HG03520 (cell line): ENCODE results near the gene THSD4.
"Not testable (repeated sequence)": the region's sequence is repeated elsewhere in the genome, so short reads cannot be mapped to it uniquely, and the experiment has no call there.

Experiments
- ATAC-seq: cut with Tn5 transposase; IDR thresholded peaks from one replicate; pipeline ENCODE4 v1.9.1; 2021; ENCODE audit warnings: mild to moderate bottlenecking, moderate library complexity; ENCODE audit not compliant: unreplicated experiment

THSD4 gene

DNA sequence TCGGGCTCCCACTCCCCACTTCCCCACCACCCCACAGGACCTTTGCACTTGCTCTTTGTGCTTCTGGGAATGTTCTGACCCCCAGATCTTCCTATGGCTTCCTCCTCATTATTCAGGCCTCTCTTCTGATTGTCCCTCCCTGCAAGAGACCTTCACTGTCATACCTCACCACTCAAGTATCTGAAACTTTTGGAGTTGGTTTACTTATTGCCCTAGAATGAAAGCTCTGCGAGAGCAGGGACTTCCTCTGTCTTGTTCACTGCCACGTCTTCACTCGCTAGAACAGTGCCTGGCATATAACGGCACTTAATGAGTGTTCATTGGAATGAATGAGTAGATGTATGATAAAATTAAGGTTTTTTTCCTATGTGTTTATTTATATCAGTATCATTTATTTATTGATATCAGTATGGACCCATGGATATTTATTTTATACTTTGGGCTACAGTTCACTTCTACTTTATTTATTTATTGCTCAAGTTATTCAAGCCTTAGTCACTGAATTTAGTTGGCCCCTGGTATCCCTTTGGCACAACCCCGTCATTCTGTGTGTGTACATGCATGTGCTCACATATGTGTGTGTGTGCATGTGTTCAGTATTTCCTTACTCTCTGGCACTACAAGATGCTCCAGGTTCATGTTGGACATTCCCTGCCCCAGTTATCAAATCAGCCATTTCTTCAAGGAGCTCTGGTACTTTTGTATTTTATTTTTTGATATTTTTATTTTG, 197.6 kb downstream of the THSD4 start:
- ATAC-seq, result no peak

DNA sequence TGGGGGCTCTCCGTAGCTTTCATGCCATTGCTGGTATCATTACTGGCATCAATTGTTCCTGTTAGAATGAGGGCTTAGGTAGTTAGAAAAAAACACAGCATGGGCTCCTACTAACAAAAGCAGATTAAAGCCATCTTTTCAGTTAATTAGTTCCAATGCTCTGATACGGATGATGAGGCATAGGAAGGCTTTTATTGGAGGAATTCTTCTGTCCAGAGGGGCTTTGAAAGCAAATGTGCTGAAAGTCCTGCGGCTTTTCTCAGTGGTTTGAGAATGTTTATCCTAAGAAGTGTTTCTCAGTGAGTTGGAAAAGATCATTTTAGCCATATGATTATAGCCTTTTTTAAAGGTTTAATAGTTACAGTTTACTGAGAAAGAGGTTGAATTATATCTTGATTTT, 198.5 kb downstream of the THSD4 start:
- no peak for ATAC-seq

DNA sequence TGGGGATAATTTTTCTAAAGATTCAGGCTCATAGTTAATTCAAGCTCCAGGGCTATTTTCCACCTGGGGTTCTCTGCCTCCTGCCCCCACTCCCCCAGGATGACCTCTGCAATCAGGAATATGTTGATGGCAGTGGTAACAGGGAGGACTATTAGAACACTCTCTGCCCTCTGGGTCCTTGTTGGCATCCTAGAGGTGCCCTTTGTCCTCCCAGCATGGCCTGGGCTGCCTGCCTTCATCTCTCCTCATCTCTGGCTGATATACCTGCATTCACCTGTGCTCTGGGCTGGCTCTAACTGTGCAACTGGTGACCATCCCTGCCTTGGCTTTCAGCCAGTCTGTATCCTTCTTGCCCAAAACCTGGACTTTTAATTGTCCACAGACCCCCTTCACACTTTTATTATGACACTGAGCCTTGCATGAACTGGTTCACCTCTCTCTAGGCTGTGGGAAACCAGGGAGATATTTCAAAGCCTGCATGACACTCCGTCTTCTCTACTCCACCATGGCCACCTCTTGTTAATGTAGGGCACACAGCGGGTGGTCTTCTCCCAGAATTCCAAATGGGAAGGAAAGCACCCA, 199.8 kb downstream of the THSD4 start:
- no peak for ATAC-seq

DNA sequence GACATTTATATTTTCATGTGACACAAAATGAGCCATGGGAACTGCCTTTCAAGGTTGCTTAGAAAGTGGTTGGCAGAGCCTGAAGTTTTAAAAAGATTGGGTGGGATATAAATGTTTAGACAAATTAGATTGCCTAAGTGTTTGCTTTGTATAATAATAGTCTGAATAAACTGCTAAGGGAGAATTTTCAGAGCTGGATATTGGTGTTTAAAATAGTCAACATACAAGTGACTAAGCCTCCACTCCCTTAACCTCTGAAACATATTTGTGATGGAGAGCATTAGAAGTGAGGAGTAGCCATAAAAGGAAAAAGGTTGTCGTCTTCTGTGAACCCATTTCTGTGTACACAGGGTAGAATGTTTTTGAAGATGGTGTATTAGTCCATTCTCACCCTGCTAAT, 201.6 kb downstream of the THSD4 start:
- ATAC-seq, result no peak

DNA sequence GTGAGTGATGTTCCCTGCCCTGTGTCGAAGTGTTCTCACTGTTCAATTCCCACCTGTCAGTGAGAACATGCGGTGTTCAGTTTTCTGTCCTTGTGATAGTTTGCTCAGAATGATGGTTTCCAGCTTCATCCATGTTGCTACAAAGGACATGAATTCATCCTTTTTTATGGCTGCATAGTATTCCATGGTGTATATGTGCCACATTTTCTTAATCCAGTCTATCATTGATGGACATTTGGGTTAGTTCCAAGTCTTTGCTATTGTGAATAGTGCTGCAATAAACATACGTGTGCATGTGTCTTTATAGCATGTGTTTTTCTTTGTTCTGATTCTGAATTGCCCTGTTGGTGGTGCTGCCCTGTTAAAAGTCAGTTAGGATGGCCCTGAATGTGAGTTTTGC, 204.2 kb downstream of the THSD4 start:
- ATAC-seq, result not testable (repeated sequence)

DNA sequence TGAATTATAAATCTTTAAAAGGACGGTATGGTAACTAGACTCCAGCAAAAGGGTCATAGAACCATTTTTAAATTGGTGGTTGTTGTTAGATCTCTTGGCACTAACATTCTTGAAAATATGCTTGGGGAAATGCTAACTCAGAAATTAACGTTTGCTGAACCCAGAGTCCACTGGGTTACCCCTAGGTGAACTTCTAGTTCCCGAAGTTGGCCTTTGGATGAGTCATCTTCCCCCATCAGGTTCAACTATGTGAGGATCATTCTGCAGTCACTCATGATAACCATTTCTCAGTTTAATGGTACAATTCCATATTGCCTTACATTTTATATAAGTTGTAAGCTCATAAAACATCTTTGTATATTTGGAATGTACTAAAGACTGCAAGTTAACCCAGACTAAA, 204.7 kb downstream of the THSD4 start:
- no peak for ATAC-seq

DNA sequence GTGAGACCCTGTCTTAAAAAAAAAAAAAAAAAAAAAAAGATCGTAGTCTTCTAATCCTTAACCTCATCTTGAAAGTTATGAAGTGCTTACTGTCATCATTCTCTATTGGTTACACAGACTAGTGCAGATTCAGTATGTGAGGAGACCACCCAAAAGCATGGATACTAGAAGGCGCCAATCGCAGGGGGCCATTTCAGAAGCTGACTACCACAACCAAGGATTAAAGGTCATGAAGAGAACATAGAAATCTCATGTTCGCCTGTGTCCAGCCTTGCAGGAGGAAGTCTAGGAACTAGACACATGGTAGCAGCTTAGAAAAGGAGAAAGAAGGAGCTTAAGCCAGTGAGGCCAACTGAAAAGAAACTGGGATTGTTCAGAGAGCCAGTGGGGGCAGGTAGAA, 207.8 kb downstream of the THSD4 start:
- no peak for ATAC-seq

DNA sequence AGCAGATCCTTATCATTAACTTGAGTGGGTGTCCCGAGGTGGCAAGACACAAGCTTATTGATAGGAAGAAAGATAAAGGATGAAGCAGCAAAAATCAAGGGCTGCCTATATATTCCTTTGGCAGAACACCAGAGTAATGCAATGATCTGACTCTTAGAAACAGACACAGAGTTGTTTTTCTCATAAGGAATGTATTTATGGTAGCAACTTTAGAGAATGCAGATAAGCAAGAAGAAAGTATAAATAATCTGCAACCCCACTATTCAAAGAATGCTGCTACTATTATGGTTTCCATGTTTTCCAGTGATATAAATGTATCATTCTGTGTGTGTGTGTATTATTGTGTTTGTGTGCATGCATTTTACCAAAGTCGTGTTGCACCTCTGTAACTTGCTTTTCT, 208.3 kb downstream of the THSD4 start:
- no peak for ATAC-seq

DNA sequence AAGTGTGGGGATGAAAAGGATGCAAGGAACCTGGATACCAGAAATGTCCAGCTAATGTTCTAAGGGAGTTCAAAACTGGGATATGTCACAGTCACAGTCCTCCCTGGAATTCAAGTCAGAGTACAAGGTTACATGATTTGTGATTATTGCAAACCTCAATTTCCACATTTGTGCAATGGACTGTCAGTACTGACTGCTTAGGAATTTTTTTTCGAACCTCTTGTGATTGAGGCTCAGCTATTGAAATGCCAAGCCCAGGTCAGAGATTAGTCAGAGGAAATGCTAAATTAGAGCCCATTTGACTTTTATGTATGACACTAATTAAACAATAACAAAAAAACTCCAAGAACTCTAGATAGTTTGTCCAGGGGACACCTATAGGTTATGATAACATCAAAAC, 210.2 kb downstream of the THSD4 start:
- no peak for ATAC-seq

DNA sequence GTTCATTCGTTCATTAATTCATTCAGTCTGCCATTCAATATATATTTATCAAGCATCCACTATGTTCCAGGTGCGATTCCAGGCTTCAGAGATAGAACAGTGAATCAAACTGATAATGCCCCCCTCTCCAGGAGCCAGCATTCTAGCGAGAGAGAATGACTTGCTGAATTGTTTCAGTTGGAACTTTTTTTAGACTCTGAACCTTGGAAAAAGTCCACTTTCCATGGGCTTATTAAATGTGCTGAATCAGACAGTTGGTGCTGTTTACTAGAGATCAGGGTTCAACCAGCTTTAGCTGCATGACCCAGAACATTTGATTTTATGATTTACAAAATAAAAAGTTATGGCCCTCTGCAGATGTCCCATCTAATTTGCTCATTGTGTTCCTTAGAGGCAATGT, 213.2 kb downstream of the THSD4 start:
- ATAC-seq, result no peak

DNA sequence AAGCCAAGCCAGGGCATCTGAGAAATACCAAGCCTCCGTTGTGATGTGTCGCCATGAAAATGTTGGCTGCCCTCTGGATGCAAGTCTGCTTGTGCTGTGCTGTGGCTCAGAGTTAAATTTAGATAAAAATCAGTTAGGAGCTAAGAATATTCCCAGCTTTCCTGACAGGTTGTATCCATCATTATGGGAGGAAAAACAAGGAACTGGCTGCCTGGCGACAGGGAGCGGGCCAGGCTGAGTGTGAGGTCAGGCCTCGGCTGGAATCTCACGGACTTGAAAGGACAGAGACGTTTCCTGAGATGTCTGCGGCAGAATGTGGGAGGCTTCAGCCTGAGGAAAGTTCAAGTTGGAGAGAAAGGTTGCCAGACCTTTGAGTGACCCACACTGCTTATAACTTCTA, 213.8 kb downstream of the THSD4 start:
- no peak for ATAC-seq

DNA sequence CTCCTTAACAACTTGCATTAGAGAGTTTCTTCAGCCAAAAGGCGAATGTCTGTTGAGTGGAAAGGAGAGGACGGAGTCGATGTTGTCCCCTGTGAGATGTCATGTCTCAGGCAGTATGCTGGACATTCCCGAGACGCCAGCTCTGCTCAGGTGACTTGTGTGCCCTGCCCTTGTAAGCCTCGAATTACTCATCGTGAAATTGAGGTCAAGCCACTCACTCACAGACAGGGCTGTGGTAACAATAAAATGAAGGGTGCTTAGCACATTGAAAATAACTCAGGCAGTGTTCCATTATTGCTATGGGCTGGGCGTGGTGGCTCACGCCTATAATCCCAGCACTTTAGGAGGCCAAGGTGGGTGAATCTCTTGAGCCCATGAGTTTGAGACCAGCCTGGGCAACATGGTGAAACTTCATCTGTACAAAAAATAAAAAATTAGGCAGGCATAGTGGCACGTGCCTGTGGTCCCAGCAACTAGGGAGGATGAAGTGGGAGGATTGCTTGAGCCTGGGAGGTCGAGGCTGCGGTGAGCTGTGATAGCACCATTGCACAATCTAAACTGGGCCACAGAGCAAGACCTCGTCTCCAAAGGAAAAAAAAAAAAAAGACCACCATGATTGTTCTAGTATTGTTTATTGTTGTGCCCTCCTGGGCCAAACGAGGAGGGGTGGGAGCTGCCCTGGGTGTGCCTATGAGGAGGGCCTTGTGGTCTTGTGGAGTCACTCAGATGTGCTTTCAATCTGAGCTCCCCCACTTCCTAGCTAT, 214.4 kb downstream of the THSD4 start:
- no peak for ATAC-seq

DNA sequence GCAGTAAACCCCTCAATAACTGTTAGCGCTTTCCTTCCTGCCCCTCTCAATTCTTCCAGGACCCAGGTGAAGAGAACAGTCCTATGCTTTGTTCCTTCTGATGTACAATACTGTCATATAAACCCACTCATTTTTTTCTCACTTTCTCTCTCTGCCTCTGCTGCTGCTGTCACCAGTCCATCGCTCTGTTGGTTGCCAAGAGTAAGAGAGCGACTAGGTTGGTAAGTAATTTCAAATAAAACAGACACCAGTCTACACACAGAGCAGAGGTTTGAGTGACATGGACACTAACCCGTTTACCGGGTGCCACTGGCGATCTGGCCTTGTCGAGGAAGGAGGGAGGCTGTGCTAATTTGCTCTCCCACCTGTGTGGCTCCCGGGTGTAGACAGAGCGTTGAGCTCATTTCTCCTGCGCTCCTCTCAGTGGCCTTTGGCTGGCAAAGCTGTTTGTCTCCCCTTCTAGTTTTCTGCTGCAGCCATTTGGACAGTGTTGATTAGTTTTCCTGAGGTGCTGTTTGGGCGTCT, 215.4 kb downstream of the THSD4 start:
- no peak for ATAC-seq

DNA sequence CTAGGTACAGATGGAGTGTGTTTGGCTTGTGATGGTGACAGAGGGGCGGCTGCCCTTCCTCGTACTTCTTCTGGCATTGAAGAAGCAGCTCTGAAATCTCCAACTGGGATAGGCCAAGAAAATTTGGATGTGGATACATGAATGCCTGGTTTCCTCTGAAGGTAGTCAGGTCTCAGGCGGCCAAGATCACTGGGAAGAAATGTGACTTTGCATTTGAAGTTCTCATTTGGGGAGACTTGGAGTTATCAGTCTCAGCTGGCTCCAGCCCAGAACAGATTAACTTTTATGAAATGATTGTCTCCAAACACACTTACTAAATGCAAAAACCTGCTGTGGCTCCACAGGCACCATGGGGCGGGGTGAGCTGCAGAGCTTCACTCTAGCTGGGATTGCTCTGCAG, 215.9 kb downstream of the THSD4 start:
- ATAC-seq, result no peak

DNA sequence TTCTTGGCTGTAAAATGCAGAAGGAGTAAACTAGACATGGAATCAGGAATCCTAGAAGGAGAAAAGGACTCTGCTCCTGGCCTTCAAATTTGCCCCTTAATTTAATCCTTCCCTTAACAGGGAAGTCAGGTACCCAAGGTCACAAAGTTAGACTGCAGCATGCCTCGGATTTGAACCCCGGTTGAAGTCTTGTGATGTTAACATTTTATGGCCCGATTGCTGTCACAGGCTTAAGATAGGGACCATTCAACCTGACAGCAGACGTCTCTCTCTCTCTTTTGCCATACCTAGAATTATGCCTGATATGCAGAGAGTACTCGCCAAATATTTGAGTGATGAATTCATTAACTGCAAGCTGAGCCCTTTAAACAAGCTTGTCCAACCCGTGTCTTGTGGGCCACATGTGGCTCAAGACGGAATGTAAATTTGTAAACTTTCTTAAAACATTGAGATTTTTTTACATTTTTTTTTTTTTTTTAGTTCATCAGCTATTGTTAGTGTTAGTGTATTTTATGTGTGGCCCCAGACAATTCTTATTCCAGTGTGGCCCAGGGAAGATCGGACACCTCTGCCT, 217.2 kb downstream of the THSD4 start:
- ATAC-seq, result no peak

DNA sequence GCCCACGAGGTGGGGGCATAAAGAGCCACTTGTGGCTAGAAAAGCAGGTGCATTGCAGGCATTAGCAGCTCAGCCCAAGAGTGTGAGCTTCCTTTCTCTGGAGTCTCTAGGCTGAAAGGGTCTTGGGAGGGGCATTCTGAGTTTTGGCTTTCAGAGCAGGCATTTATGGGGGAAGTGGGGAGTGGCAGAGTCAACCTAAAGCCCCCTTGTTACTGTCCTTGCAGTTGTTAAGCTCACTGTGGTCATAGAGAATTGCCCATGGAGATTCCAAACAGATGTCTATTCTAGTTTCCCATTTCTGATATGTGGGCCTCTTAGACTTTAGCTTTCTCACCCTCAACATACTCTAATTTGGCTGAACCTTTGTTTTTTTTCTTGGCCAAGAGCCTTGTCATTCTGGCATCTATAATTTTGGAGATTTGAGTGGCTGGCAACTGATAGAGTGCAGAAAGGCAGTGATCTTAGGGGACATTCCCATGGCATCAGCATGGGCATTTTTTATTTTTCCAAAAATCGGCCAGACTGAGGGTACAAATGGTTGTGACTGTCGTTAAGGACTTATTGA, 217.9 kb downstream of the THSD4 start:
- ATAC-seq, result no peak

DNA sequence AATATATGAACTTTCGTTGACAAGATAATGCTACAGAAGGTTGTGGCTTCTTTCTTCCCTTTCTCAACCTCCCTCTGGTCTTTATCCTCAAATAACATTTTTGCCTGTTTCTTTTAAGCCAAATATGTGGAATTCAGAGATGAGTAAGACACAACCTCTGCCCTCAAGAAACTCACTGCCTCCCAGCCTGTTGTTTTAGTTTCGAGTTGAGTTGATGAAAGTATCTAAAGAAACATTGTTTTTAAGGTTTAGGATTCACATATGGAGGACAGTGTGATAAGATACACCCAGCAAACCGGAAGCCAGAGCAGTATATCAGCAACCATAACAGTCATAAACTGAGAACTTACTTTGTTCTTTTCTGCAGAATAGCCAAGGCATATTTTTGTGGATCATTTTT, 218.6 kb downstream of the THSD4 start:
- no peak for ATAC-seq

DNA sequence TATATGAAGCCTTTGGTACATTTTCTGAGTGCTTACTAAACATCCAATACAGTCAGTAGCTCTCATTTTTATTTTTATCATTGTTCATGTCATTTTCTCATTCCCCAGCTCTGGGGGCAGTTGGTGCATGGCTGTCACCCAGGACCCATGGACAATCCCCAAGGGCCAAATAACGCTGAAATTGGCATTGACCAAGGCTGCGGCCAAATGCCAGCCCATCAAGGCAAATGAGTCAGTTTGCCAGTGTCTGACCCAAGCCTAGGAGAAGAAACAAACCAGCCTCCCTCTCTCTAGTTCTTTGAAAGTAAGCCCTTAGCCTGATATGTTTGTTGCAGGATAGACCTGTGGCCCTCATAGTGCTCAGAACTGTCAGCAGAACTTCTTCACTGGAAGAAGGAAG, 219.2 kb downstream of the THSD4 start:
- no peak for ATAC-seq

DNA sequence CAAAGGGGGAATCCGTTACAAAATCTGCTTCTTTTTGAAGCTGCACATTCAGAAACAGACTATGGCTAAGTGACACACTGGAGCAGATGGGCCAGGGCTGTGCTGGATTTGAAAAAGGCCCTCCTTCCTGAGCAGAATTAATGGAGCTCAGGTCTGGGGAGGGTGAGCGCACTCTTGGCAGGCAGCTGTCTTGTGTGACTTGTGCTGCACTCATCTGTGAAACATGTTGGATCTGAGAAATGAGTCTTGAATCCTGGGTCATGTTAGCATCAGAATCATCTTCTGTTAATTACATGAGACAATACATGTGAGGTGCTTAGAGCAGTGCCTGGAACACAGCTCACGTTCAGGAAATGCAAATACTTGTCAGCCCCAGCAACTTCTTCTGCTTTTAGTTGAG, 219.6 kb downstream of the THSD4 start:
- ATAC-seq, result no peak

DNA sequence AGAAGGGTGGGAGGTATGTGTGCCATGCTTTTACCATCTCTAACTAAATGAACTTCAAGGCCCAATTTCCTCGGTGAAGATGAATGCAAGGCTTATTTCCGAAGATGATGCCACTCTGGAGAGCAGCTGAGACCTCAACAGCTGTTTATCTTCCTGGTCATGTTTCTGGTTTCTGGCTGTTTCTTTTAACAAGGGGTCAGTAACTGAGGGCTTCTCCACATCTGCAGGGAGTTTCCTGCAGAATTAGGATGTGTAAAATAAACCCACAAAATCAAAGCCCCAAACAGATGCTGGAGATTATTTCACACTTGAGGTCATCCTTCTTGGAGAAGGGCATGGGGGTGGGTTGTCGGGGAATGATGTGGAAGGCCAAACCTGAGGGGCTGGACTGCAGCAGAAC, 220.3 kb downstream of the THSD4 start:
- no peak for ATAC-seq

DNA sequence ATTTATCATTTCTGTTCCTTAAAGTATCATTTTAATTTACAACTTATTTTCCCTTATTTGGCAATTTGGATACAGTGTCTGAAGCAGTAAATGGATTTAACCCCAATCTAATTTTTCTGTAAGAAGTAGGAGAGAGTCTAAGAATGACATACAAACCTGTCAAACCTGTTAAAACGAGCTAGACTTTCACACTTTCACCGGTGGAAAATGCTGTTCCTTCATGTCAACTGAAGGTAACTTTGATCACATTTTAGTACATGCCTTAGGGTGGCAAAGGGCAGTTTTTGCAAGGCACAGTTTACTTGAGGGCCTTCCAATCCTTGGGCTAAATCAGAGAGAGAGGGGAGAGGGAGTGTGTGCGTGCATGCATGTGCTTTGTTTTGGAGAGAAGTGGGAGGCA, 221.4 kb downstream of the THSD4 start:
- no peak for ATAC-seq
